SK-N-SH (cell line): ENCODE results near the gene DNMT3A. TPM values are rescaled to one million over a fixed set of nuclear protein-coding genes. Genes with fewer than 3 reads are reported as not detected.

Source experiments
- CTCF ChIA-PET: fragments of 300-600, 350-600 bp; formaldehyde crosslinking; extraction: SDS; loops from one replicate; lab custom pipeline; 2021; lab: Yijun Ruan, JAX
- POLR2A ChIA-PET: fragments of 350-600 bp; sonication (Branson Sonifier 250); formaldehyde crosslinking; extraction: SDS; loops from one replicate; lab custom pipeline; 2020; ENCODE audit warnings: antibody characterized with exemption, inconsistent platforms; lab: Yijun Ruan, JAX
- DNase-seq: peaks from one replicate; pipeline ENCODE4 v3.0.0; 2012
- H2AFZ ChIP-seq: fragments of 200-600 bp; sonication (generic); 2 replicates; pipeline ENCODE4 v1.8.1; 2016; ENCODE audit warnings: antibody characterized with exemption, mild to moderate bottlenecking, low read depth
- H3F3A ChIP-seq: fragments of 200-600 bp; sonication (generic); replicated peaks from 2 replicates; pipeline ENCODE3; 2016; ENCODE audit warnings: antibody characterized with exemption, mild to moderate bottlenecking; ENCODE audit not compliant: insufficient read depth
- H3K27ac ChIP-seq, 2 experiments: fragments of 200-500 bp in 1 of 2; fragments of 200-600 bp in 1 of 2; sonication (Bioruptor generic) in 1 of 2; sonication (generic), shearing (Covaris generic) in 1 of 2; 2 replicates each; pipeline versions ENCODE4 v1.5.1 to v1.6.1; 2014 to 2016; ENCODE audit warnings: low read depth in 2 of 2, inconsistent platforms in 1 of 2, low read length in 1 of 2, mild to moderate bottlenecking in 1 of 2, mixed read lengths in 1 of 2
- H3K27me3 ChIP-seq: fragments of 200-600 bp; sonication (generic), shearing (Covaris generic); 2 replicates; pipeline ENCODE4 v1.6.1; 2016; ENCODE audit warnings: mixed run types; ENCODE audit not compliant: insufficient read depth
- H3K36me3 ChIP-seq, 2 experiments: fragments of 200-500 bp in 1 of 2; fragments of 200-600 bp in 1 of 2; sonication (Bioruptor generic) in 1 of 2; sonication (generic) in 1 of 2; replicated peaks in 1 of 2; 2 replicates each; pipeline versions ENCODE3 to v1.5.1; 2014 to 2016; ENCODE audit warnings: low read length in 1 of 2, mild to moderate bottlenecking in 1 of 2; ENCODE audit not compliant: insufficient read depth in 2 of 2, control insufficient read depth in 1 of 2
- H3K4me1 ChIP-seq, 2 experiments: fragments of 200-500 bp in 1 of 2; fragments of 200-600 bp in 1 of 2; sonication (Bioruptor generic) in 1 of 2; sonication (generic), shearing (Covaris generic) in 1 of 2; 2 replicates each; pipeline versions ENCODE4 v1.5.1 to v1.6.1; 2014 to 2016; ENCODE audit warnings: low read depth in 1 of 2, low read length in 1 of 2, mixed run types in 1 of 2; ENCODE audit not compliant: insufficient read depth in 2 of 2, control insufficient read depth in 1 of 2
- H3K4me2 ChIP-seq: fragments of 200-600 bp; sonication (generic), shearing (Covaris generic); 2 replicates; pipeline ENCODE4 v1.6.1; 2017; ENCODE audit warnings: mixed run types
- H3K4me3 ChIP-seq, 2 experiments: fragments of 200-500 bp in 1 of 2; fragments of 200-600 bp in 1 of 2; sonication (Bioruptor generic) in 1 of 2; sonication (generic), shearing (Covaris generic) in 1 of 2; 2 replicates each; pipeline versions ENCODE4 v1.5.1 to v1.8.1; 2014 to 2016; ENCODE audit warnings: low read depth in 2 of 2, inconsistent platforms in 1 of 2, low read length in 1 of 2, mild to moderate bottlenecking in 1 of 2, mixed read lengths in 1 of 2, moderate library complexity in 1 of 2
- H3K79me2 ChIP-seq: fragments of 200-600 bp; sonication (generic); 2 replicates; pipeline ENCODE4 v1.8.1; 2017; ENCODE audit warnings: mild to moderate bottlenecking; ENCODE audit not compliant: insufficient read depth
- H3K9ac ChIP-seq: fragments of 200-600 bp; sonication (generic); 2 replicates; pipeline ENCODE4 v1.6.1; 2017; ENCODE audit warnings: mixed run types
- H3K9me2 ChIP-seq: fragments of 200-600 bp; sonication (generic); 2 replicates; pipeline ENCODE4 v1.6.1; 2017; ENCODE audit warnings: mixed run types
- H3K9me3 ChIP-seq: fragments of 200-600 bp; sonication (generic); 2 replicates; pipeline ENCODE4 v1.6.1; 2017; ENCODE audit warnings: mixed run types, mild to moderate bottlenecking, moderate library complexity
- H4K20me1 ChIP-seq: fragments of 200-600 bp; sonication (generic); 2 replicates; pipeline ENCODE4 v1.6.1; 2017; ENCODE audit warnings: mild to moderate bottlenecking, mixed run types; ENCODE audit not compliant: insufficient read depth
- EP300 ChIP-seq, 2 experiments: IDR thresholded peaks; 2 replicates each; pipeline versions ENCODE4 v1.4.0 to v1.6.1; 2012; ENCODE audit warnings: borderline replicate concordance in 1 of 2, low read depth in 1 of 2, low read length in 1 of 2
- FOSL2 ChIP-seq: IDR thresholded peaks from 2 replicates; pipeline ENCODE4 v1.4.0; 2012; ENCODE audit warnings: low read depth, mild to moderate bottlenecking, moderate library complexity, borderline replicate concordance
- FOXJ3 ChIP-seq: sonication (generic); formaldehyde crosslinking; IDR thresholded peaks from 2 replicates; pipeline ENCODE4 v1.5.1; 2020; ENCODE audit warnings: mild to moderate bottlenecking, missing genetic modification reagents
- GABPA ChIP-seq: IDR thresholded peaks from 2 replicates; pipeline ENCODE4 v1.4.0; 2012; ENCODE audit warnings: low read depth, mild to moderate bottlenecking
- JUND ChIP-seq: IDR thresholded peaks from 2 replicates; pipeline ENCODE4 v1.4.0; 2012
- PBX3 ChIP-seq: IDR thresholded peaks from 2 replicates; pipeline ENCODE4; 2012
- POLR2AphosphoS5 ChIP-seq: IDR thresholded peaks from 2 replicates; pipeline ENCODE4 v1.6.1; 2012; ENCODE audit warnings: low read depth, low read length
- RAD21 ChIP-seq: IDR thresholded peaks from 2 replicates; pipeline ENCODE4 v1.6.1; 2012; ENCODE audit warnings: mild to moderate bottlenecking, low read length
- RCOR1 ChIP-seq: fragments of 150-350 bp; IDR thresholded peaks from 2 replicates; pipeline ENCODE4 v1.6.1; 2017; ENCODE audit warnings: antibody characterized with exemption, low read length
- TCF12 ChIP-seq: IDR thresholded peaks from 2 replicates; pipeline ENCODE4 v1.4.0; 2012
- TEAD4 ChIP-seq: IDR thresholded peaks from 2 replicates; pipeline ENCODE4 v1.4.0; 2012; ENCODE audit warnings: mild to moderate bottlenecking, borderline replicate concordance; ENCODE audit not compliant: insufficient read depth
- USF2 ChIP-seq: fragments of 150-350 bp; IDR thresholded peaks from 2 replicates; pipeline ENCODE4 v1.6.1; 2017; ENCODE audit warnings: antibody characterized with exemption, low read length, low read depth, borderline replicate concordance
- ZBTB33 ChIP-seq: IDR thresholded peaks from 2 replicates; pipeline ENCODE4 v1.4.0; 2012; ENCODE audit warnings: low read depth, borderline replicate concordance
- WGBS: methylation state at CpG from one replicate; pipeline ENCODE4 v1.1.6; 2017; ENCODE audit warnings: low lambda C conversion rate; 5-methylcytosine and 5-hydroxymethylcytosine counted together
- polyA plus RNA-seq, 3 experiments: library from polyadenylated mRNA; depleted of rRNA; stranded (reverse); fragments of >200 nt; gene quantifications; 2 replicates each; pipeline ENCODE4 v1.2.3, GENCODE V29; 2012

Gene DNMT3A
- polyA plus RNA-seq, 1 of the 3 experiments (the other 2 are of a cell fraction), result 5.6 TPM

GRCh38 chr2:25284756-25285155 is 57.0 kb downstream of the DNMT3A start:
- Histone ChIP-seq H3K9ac (no peak overlapping the region), H3K79me2 (no peaks in the 10 kb centered on the region), H3K9me3 (no peaks in the 10 kb centered on the region), H3K36me3 (peaks cover 7 to 26% of the 10 kb centered on the region in 2 experiments), H3K4me3 (no peak overlapping the region), H3K4me1 (peaks cover 9 to 42% of the 10 kb centered on the region in 2 experiments; a peak in 2 of 4 replicates), H4K20me1 (no peaks in the 10 kb centered on the region), H3K4me2 (no peak overlapping the region), H3K27me3 (no peaks in the 10 kb centered on the region), H3F3A (no peaks in the 10 kb centered on the region), H3K27ac (no peak overlapping the region), H2AFZ (no peak overlapping the region), H3K9me2 (no peaks in the 10 kb centered on the region)
- CTCF ChIA-PET, result interaction anchor here (1.0 to 2.9 kb wide), 4 partner anchors 8 to 416 kb away, joined by 3 to 10 read pairs (median 3); no protein-coding TSS in a partner anchor
- DNase-seq, result no peak
- POLR2A ChIA-PET, result interaction anchor here (1.0 kb wide), 1 partner anchor 8 kb away, joined by 3 read pairs; no protein-coding TSS in a partner anchor
- TF ChIP-seq POLR2AphosphoS5 (no peak), PBX3 (no peak), USF2 (no peak), RAD21 (no peak), FOXJ3 (CRISPR knock-in tag) (no peak), ZBTB33 (no peak), JUND (no peak), TEAD4 (no peak), GABPA (no peak), EP300 (IDR thresholded peaks at IDR 0.05; ENCODE audit: borderline replicate concordance in 1 of 2, low read depth in 1 of 2, low read length in 1 of 2) (no peak), RCOR1 (no peak)
- WGBS, result 98% methylated on average over 5 of the region's 5 CpGs

GRCh38 chr2:25283921-25284320 is 57.8 kb downstream of the DNMT3A start:
- Histone ChIP-seq H3K79me2 (no peaks in the 10 kb centered on the region), H3K4me2 (no peak overlapping the region), H3K27ac (no peak overlapping the region), H2AFZ (no peak overlapping the region), H3K9me3 (no peaks in the 10 kb centered on the region), H3K9me2 (no peaks in the 10 kb centered on the region), H3K27me3 (no peaks in the 10 kb centered on the region), H3K4me3 (no peak overlapping the region), H3K9ac (no peak overlapping the region), H4K20me1 (no peaks in the 10 kb centered on the region), H3K4me1 (peaks cover 9 to 44% of the 10 kb centered on the region in 2 experiments; a peak in 2 of 4 replicates), H3K36me3 (peaks cover 7 to 26% of the 10 kb centered on the region in 2 experiments), H3F3A (peaks cover 3% of the 10 kb centered on the region)
- DNase-seq, result no peak
- TF ChIP-seq TCF12, result no peak
- TF ChIP-seq FOSL2, result no peak
- TF ChIP-seq RCOR1, result no peak
- no peak for TF ChIP-seq POLR2AphosphoS5
- TF ChIP-seq USF2, result no peak
- POLR2A ChIA-PET, result no interaction called here
- CTCF ChIA-PET, result interaction anchor here (1.0 to 1.3 kb wide), 3 partner anchors 10 to 417 kb away, joined by 3 read pairs; no protein-coding TSS in a partner anchor
- WGBS, result 94% methylated on average over 4 of the region's 5 CpGs
